ENCODE data around the gene CFAP46.
"Not testable (repeated sequence)": the region's sequence is repeated elsewhere in the genome, so short reads cannot be mapped to it uniquely, and the experiment has no call there.

The CFAP46 gene

DNA sequence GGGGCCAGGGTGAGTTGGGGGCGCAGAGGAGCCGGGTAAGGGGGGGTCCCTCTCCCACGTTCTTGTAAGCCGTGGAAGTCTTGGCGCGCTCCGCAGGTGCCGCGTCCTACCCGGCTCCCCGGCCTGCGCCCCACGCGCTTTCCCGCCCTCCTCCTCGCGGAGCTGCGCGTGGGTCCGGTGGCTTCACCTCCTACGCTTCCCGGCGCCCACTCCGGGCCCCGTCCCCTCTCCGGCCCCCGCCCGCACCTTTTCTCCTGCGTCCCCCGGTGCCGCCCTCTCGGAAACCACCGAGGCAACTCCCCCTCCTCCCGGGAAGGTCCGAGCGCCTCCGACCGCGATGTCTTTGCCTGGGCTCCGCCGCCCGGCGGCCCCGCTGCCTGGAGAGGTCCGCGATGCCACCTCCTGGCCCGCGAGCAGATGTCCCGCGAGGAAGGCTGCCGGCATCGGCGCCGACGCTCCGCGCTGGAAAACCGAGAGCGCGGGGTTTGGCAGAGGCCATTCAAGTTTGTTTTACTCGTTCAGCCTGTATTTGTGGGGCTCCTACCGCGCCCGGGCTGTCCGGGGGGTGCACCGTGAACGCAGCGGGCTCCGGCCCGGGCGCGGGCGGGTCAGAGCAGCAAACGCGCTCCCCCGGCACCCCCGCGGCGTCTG is 154.1 kb downstream of the CFAP46 start:
- DNase-seq (ENCODE audit: low spot score), result peak; percentile 27

DNA sequence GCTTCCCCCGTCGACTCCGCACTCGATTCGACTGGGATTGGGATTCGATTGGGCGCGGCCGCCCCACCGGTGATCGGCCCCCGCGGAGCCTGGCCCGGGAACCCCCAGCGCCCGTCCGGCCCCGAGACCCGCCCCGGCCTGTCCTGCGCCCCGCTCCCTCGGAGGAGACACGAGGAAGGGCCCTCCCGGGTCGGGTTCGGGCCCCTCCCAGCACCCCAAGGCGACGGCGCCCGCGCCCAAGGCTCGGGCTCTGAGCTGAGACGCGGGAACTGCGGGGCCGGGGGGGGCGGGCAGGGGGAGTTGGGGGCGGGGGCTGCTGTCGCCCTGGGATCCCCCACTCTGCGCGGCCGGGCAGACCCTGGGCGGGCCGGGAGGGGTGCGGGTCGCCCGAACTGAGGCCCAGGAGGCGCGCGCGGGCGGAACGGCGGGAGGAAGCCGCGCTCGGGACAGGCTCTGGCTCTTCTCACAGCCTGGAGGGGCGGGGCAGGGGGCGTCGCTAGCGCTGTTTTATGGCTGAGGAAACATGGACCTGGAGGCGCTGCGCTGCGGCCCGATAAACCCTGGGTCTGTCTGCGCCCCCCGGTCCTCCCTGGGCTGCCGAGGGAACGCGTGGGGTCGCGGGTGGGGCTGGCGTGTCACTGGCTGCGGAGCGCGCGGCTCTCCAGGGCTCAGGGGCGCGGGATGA is 154.7 kb downstream of the CFAP46 start:
- no peak for DNase-seq (ENCODE audit: low spot score)

DNA sequence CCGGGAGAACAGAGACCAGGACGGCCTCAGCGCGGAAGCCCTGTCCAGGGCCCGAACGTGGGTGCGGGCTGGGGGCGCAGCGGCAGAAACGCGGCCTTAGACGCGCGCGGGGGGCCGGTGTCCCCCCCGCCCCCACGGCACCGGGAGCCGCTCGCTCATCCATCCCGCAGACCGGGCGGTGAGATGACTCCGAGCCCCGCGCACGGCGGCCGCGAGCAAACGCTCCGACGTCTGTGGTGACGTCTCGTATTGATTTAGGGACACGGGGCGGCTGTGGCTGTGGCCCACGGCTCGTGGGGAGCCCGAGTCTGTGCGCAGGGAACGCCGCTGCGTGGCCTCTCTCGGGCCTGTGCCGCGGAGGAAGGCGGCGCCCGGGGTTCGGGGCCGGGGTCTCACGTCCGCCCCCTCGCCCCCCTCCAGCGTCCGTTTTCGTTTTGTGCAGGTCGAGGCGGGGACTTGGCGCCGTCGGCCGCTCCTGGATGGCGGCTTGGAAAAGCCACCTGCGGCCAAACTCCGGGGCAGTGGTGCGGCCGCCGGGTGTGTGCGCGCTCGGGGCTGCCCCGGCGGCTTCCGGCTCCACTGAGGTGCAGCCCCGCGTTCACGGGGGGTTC is 155.4 kb downstream of the CFAP46 start:
- DNase-seq (ENCODE audit: low spot score), result no peak

DNA sequence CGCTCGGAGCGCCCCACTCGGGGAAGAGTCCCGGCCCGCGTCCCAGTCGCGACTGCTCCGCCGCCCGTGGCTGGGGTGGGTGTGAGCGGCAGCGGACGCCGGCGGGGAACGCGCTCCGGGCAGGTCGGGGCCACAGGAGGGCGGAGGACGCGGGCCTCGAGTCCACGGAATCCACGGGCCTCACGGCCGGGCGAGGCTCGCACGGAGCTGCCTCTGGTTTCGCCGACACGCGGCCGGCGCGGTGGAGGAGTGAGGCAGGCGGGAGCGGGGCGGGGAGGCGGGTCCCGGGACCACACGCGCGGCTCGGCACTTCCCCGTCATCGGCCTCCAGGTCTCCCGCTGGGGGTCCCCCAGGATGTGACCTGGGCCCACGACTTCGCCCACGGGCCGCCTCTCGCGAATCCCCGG is 155.9 kb downstream of the CFAP46 start:
- DNase-seq (ENCODE audit: low spot score), result no peak

DNA sequence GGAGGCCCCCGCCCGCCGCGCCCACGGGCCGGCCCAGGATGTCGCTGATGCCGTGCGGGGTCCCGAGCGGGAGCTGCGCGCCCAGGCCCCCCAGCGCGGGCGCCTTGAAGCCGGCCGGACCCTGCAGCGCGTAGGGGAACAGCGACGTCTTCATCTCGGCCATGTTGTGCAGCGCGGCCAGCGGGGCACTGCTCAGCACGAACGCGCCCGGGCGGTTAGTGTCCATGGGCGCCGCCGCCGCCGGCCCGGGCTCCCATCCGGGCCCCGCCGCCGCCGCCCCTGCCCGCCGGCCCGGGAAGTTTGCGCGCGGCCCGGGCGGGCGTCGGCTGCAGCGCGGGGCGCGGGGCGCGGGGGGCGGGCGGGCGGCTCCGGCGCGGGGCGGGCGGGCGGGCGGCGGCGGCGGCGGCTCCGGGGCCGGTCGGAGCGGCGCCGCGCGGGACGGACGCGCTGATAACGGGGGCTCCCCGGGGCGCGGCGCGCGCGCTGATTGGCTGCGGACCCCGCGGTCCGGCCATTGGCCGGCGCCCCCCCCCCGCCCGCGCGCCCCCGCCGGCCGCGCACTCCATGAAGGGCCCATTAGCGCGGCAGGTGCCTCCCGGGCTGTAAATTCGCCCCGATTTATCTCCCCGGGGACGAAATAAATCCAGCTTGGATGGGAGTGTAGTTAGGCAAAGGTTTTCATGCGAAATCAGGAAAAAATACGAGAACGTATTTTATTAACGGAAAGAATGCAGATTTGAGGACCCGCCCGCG is 156.5 kb downstream of the CFAP46 start, which contains the start of gene NKX6-2:
NKX6-2 (minus strand) TSS at position 425 of the 753 bp plus-strand sequence; CDS start at position 226, 199 bp downstream.
- no peak for DNase-seq (ENCODE audit: low spot score)

DNA sequence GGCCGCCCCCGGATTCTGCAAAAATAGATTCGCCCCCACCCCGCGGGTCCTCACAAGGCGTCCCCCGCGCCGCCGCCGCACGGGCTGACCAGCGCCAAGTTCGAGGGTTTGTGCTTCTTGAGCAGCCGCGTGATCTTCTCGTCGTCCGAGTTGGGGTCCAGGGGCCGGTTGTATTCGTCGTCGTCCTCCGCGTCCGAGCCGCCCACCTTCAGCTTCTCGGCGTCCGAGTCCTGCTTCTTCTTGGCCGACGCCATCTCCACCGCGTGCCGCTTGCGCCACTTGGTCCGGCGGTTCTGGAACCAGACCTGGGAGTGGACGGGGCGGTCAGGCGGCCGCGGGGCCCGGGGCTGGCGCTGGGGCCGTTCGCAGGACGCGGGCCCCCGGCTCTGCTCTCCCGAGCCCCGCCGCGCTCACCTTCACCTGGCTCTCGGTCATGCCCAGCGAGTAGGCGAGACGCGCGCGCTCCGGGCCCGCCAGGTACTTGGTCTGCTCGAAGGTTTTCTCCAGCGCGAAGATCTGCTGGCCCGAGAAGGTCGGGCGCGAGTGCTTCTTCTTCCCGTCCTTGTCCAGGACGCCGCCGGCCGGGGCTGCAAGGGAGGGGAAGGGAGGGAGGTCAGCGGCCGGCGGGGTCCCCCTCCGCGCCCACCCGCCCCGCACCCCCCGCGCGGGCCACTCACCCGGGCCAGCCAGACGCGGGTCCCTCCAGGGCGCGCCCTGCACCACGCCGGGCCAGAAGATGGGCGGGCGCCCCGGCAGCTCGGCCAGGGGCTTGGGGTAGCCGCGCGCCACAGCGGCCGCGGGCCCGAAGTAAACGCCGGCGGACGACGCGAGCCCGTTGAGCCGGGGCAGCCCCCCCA is 157.3 kb downstream of the CFAP46 start:
- DNase-seq (ENCODE audit: low spot score), result no peak

DNA sequence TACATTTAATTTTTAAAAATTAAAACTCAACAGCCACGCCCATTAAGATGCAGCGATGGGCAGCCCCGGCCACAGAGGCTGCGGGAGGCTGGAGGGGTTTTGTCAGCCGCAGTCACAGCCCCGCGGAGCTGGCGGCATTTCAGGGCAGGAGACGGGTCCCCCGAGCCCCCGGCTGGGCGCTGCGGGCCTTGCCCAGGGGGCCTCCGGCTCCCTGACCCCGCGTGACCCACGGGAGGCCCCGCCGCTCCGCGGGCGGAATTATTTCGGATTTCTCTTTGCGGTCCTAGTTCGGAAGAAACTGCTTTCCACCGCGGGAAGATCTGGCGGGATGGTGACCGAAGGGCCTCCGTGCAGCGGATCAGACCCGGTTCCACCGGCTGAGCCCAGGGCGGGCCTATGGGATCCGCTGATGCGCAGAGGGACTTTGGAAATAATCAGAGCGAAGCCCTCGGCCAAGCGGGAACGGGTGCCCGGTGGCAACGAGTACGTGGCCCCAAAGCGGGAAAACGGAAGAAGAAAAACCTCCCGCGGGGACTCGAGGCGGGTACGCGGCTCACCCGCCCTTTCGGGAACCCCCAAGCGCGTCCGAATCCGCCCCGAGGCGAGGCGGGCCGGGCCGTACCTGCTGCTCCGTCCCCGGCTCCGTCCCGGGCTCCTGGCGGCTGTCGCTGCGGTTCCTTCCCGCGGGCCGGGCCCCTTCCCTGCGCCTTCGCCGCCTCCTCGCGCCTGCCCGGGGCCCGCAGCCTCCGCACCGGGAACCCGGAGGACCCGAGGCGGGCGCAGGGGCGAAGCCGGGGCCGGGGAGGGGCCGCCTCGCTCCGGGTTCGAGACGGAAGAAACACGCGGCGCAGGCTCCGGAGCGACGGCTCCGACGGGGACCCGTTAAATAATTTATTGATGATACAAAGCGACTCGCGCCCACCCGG is 158.2 kb downstream of the CFAP46 start:
- DNase-seq (ENCODE audit: low spot score), result no peak

DNA sequence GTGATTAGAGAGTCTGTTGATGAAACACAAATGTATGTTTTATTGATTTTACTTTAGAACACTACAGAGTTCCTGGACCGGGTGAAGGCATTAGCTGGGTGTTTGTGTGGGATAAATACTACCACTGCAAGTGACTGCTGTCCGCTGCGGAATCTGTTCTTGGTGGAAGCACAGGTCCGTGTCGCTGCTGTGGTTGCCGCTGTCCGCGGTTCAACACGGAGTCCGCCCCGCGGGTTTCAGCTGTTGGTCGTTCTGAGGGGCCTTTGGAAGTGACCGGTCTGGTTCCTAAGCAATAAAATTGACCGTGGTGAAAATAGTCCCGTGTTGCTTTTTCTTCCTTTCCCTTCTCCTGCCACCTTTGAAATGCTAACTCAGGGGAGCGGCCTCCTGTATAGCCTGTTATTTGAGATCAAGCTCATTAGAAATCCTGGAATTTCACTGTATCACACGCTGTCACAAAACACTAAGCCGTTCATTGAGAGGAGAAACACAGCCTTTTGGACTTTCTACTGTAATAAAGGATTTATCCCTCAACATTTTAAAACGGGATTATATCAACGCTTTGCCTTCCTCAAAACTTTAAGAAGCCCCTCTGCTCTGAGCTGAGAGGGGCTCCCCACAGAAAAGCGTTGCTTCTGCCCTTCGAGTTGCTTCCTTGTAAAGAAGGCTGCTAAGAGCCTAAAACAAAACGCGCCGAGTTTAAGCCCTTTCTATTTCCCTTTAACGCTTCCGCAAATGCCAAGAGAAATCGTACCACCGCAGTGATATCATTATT is 159.0 kb downstream of the CFAP46 start:
- DNase-seq (ENCODE audit: low spot score), result no peak

DNA sequence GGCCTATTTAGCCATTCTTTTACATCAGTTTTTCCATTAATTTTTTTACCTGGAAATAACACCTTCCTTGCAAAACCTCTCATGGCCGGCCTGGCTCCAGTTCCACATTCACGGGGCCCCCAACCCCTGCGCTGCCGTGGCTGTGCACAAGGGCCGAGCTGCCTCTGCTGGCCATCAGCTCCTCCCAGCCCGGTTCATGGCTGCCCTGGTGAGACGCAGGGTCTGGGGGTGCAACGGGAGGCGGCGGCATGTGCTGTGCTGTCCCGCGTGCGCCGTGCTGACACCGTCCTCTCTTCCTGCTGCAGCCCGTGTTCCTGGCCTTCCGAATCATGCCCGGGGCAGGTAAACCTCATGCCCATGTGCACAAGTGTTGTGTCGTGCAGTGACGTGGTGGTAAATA is 160.8 kb downstream of the CFAP46 start:
- DNase-seq (ENCODE audit: low spot score), result no peak

DNA sequence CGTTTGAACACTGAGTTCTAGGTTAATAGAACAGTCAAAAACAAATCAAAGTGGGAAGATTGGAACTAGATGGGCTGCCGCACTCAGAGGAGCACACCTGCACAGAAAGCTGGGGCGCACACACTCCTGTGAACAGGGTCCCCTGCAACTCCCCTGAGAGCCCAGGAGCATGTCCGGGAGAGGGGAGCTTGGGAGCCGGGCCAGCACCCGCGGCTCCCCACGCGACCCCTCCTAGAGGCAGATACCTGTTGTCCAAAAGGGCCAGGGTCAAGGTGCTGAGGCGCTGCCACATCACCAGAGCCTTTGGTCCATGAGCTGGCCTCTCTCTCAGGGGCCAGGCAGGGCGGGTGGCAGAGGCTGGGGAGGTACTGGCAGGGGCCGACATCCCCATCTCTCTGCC is 162.0 kb downstream of the CFAP46 start:
- no peak for DNase-seq (ENCODE audit: low spot score)

DNA sequence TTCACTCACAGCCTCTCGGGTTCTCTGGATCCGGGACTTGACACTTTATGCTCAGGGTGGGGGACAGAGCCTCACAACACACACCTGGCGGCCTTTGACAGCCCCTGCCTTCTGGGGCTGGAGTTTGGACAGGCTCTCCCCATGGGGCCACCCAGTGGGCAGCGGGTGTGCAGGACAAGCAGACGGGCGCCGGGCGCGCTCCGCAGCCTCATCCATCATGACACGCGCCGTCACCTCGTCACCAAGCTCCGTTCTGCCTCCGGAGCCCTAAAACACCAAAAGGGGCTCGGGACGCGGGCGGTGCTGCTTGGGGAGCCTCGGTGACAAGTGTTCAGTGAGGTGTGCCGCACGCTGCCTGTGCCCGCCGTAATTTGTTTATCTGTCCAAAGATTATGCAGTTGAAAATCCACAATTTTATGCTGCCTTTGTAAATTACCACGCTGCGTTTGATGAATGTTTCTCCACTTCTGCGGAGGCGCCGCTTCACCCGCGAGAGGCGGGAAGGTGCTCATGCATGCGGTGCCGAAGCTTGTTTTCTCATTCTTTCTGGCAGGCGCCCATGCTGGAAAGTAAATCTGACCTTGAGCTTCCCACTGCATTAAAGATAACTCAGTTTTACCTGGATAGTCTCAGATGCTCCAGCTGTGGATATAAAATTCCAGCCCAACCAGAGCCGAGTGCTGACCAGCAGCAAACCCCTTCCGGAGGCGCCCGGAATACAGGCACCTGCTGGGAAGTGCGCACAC is 162.6 kb downstream of the CFAP46 start:
- DNase-seq (ENCODE audit: low spot score), result no peak

DNA sequence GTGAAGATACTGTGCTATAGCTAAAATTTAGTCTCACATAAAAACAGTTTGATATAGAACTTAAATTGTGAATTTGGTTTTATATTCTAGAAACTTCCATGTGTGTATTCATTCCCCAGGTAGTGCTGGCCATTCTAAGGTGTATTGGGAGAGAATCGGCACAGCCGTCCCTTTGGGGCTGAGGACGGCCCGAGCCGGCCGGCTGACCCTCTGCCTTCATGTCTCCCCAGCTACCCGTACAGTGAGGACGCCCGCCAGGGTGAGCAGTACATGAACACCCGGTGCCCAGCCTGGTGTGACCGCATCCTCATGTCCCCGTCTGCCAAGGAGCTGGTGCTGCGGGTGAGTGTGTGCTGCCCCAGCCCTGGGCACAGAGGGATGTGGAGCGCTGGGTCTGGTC is 164.9 kb downstream of the CFAP46 start:
- no peak for DNase-seq (ENCODE audit: low spot score)

DNA sequence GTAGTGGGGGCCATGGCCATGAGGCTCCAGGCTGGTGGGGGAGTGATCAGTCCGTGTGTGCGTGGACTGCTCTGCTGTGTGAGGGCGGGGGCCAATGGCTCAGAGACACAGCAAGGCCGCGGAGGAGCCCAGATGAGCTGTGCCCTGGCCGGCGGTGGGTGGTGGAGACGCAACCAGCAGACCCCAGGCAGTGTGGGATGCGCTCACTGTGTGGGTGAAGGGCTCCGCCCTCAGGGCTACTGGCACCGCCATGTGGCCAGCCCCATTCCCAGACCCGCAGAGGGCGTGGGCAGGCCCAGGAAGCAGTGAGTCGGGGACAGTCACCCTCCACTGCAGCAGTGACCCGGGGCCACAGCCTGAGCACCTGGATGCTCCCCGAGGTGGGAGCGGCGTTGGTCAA is 165.5 kb downstream of the CFAP46 start:
- no peak for DNase-seq (ENCODE audit: low spot score)

DNA sequence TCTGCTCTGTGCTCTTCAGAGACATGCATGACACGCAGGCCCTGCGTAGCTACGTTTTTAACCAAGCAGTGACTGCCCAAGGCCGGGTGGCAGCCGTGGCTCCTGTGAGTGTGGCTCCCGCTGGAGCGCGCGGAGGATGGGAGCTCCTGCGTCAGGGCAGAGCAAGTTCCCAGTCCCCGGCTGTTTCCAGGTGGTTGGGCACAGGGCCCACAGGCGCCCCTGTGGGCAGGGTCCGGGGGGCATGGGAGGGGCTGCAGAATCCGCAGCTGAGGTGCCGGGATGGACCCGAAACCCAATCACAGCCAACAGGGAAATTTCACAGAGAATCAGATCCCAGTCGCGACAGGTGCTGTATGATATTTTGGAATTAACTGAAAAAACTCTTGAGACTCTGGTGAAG is 166.2 kb downstream of the CFAP46 start:
- no peak for DNase-seq (ENCODE audit: low spot score)

DNA sequence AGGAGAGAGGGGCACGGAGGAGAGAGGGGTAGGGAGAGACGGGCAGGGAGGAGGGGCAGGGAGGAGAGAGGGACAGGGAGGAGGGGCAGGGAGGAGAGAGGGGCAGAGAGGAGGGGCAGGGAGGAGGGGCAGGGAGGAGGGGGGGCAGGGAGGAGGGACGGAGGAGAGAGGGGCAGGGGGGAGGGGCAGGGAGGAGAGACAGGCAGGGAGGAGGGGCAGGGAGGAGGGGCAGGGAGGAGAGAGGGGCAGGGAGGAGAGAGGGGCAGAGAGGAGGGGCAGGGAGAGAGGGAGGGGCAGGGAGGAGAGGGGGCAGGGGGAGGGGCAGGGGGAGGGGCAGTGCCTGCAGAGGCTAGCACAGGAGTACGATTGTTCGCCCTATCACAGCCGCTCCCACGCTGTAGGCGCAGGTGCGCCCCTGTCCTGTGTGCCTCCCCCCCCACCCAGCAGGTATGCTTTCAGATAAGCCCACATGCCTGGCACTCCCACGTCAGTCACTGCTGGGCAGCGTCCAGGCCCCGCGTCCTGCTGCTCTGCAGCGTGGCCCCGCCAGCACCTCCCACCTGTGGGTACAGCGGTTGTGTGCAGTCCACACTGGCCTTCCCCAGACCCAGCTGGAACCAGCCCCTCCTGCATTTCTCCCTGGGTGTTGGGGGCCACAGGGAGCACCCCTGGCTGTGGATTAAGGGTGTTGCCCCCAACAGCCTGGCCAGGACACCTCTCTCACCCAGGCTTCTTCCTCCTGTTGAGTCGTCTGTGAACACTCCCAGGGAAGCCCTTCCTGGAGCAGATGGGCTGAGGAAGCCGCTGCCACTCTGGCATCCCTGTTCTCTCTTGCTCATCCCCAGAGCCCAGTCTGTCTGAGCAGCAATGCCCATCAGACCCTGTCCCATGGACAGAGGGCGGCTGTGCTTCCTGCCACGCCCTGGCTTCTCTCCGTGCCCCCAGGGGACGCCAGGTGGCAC is 167.2 kb downstream of the CFAP46 start:
- peak; percentile 81 for DNase-seq (ENCODE audit: low spot score)

DNA sequence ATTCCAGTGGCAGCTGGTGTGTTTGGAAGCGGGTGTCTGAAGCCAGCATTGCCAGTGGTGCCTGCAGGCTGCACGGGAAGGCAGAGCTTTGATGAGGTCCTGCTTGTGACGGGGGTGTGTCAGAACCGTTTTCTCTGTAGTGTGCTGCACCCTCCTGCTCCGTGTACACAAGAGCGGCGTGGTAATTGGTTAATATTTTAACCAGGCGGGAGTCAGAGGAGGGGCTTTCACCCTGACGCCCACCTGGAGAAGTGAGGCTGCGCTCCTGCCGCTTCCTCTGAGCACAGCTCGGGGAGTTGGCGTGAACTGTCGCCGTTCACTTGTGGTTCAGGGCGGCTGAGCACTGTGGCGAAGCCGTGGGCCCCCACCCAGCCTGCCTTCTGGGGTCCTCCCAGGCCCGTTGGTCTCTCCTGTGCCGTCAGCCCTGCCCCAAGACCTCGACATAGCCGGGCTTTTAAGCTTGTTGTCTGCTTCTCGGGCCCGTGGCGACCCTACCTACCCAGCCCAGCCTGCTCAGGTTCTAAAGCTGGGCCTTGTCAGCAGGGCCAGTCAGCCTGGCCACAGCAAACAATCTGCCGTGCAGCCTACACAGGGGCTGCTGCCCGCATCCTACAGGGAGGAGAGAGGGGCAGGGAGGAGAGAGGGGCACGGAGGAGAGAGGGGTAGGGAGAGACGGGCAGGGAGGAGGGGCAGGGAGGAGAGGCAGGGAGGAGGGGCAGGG is 168.0 kb downstream of the CFAP46 start:
- DNase-seq (ENCODE audit: low spot score), result peak; percentile 68

DNA sequence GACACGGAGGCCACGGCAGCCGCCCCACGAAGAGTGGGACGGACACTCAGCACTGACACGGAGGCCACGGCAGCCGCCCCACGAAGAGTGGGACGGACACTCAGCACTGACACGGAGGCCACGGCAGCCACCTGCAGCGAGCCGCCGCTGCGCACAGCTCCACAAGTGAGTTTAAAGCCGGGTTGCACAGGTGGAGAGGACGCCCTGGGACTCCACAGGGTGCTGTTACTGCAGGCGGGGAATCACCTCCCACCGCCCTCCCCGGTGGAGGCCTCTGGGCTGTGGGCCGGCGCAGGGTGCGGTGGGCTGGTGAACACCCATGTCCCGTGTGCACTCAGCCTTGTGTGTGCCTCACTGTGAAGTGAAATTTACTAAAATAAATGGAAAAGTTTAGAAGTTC is 169.6 kb downstream of the CFAP46 start:
- not testable (repeated sequence) for DNase-seq (ENCODE audit: low spot score)

Measured in SW480 (cell line).